K562 (cell line): ENCODE measurements around the gene C19orf47.

ENCODE experiments used
- KLF16 ChIP-seq: IDR thresholded peaks from 2 replicates; pipeline ENCODE4 v1.6.1; 2016; ENCODE audit warnings: antibody characterized with exemption
- POLR2AphosphoS5 ChIP-seq: IDR thresholded peaks from 2 replicates; pipeline ENCODE4 v1.6.1; 2011; ENCODE audit warnings: mild to moderate bottlenecking, low read depth, low read length, moderate library complexity; ENCODE audit not compliant: control insufficient read depth, insufficient read depth
- SMARCA5 ChIP-seq: fragments of 450-650 bp; IDR thresholded peaks from 2 replicates; pipeline ENCODE4 v1.6.1; 2016
- TCFL5 ChIP-seq: fragments of 250-450 bp; sonication (Bioruptor Pico); conservative IDR thresholded peaks from 2 replicates; pipeline ENCODE4 v1.6.1; 2021; ENCODE audit warnings: mild to moderate bottlenecking, moderate library complexity, matching md5 sums
- YY1 ChIP-seq, 3 experiments: IDR thresholded peaks; 2 replicates each; pipeline ENCODE4 v1.6.1; 2011; ENCODE audit warnings: low read length in 2 of 3, mild to moderate bottlenecking in 2 of 3, moderate library complexity in 2 of 3, borderline replicate concordance in 1 of 3, control low read depth in 1 of 3, low read depth in 1 of 3; ENCODE audit not compliant: insufficient read depth in 3 of 3, insufficient replicate concordance in 2 of 3, control insufficient read depth in 1 of 3, insufficient read length in 1 of 3; ENCODE audit errors: extremely low read depth in 1 of 3
- ZNF124 ChIP-seq: sonication (generic); formaldehyde crosslinking; IDR thresholded peaks from 2 replicates; pipeline ENCODE4 v1.8.1; 2022; ENCODE audit warnings: missing genetic modification reagents
- TF ChIP-seq, protein P1 (sequence below), 3 experiments: IDR thresholded peaks in 2 of 3; conservative IDR thresholded peaks in 1 of 3; 2 replicates each; pipeline ENCODE4 v1.5.1; 2011 to 2012; ENCODE audit warnings: low read length in 3 of 3, mild to moderate bottlenecking in 3 of 3, control low read depth in 2 of 3, improper control_type of control experiment in 1 of 3, inconsistent platforms in 1 of 3, low read depth in 1 of 3, mixed read lengths in 1 of 3, moderate library complexity in 1 of 3; ENCODE audit not compliant: insufficient read depth in 2 of 3
- TF ChIP-seq, protein P2 (sequence below): sonication (generic); formaldehyde crosslinking; IDR thresholded peaks from 2 replicates; pipeline ENCODE4 v1.8.1; 2023; ENCODE audit warnings: mild to moderate bottlenecking, missing genetic modification reagents
- TF ChIP-seq, protein P3 (sequence below): fragments of 250-450 bp; sonication (Bioruptor Pico); IDR thresholded peaks from 2 replicates; pipeline ENCODE4 v1.8.0; 2022; ENCODE audit warnings: moderate library complexity, mild to moderate bottlenecking, inconsistent platforms
- TF ChIP-seq, protein P4 (sequence below): sonication (generic); formaldehyde crosslinking; IDR thresholded peaks from 2 replicates; pipeline ENCODE4 v1.4.0; 2020; ENCODE audit warnings: mild to moderate bottlenecking, missing genetic modification reagents
- TF ChIP-seq, protein P5 (sequence below): fragments of 250-450 bp; sonication (Bioruptor Pico); IDR thresholded peaks from 2 replicates; pipeline ENCODE4 v1.5.0; 2021; ENCODE audit warnings: mild to moderate bottlenecking, moderate library complexity

DNA sequence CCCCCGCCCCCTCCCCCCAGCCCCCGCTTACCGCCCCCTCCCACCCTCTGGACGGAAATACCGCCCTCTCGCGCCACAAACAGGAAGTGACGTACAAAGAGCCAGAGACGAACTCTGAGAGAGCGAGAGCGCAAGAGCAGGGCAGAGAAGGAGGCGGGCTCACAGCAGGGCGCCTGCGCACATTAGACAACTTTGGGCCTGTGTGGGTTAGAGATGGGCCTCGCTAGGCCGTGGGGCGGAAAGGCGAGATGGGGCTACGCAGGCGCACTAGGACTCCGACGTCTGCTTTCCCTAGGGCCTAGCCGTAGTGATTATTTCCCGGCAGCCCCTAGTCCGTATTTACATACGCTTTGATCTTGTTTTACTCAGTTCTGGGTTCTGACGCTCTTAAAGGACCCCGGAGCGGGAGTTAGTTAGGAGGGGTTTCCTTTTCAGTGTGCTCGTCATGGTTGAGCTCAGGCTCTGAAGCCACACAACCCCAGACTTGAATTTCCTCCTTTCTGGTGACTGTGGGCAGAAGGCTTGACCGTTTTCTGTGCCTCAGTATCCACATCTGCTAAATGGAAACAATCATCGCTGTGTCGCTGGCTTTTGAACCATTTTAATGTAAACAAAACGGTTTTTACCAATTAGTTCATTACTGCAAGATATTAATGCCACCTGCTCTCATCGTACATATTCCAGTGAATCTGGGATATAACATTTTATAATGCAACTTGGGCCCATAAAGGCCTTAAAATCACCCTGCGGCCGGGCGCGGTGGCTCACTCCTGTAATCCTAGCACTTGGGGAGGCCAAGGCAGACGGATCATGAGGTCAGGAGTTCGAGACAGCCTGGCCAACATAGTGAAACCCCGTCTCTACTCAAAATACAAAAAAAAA is 62.6 kb downstream of the C19orf47 start:
- TF ChIP-seq TCFL5 (CRISPR knock-in tag): no peak
- TF ChIP-seq, protein P1, sequence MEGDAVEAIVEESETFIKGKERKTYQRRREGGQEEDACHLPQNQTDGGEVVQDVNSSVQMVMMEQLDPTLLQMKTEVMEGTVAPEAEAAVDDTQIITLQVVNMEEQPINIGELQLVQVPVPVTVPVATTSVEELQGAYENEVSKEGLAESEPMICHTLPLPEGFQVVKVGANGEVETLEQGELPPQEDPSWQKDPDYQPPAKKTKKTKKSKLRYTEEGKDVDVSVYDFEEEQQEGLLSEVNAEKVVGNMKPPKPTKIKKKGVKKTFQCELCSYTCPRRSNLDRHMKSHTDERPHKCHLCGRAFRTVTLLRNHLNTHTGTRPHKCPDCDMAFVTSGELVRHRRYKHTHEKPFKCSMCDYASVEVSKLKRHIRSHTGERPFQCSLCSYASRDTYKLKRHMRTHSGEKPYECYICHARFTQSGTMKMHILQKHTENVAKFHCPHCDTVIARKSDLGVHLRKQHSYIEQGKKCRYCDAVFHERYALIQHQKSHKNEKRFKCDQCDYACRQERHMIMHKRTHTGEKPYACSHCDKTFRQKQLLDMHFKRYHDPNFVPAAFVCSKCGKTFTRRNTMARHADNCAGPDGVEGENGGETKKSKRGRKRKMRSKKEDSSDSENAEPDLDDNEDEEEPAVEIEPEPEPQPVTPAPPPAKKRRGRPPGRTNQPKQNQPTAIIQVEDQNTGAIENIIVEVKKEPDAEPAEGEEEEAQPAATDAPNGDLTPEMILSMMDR (IDR thresholded peaks at IDR 0.05 in 2 of 3, conservative IDR thresholded peaks at IDR 0.05 in 1 of 3; ENCODE audit: insufficient read depth in 2 of 3, low read depth in 1 of 3, low read length in 3 of 3): no peak
- TF ChIP-seq, protein P2, sequence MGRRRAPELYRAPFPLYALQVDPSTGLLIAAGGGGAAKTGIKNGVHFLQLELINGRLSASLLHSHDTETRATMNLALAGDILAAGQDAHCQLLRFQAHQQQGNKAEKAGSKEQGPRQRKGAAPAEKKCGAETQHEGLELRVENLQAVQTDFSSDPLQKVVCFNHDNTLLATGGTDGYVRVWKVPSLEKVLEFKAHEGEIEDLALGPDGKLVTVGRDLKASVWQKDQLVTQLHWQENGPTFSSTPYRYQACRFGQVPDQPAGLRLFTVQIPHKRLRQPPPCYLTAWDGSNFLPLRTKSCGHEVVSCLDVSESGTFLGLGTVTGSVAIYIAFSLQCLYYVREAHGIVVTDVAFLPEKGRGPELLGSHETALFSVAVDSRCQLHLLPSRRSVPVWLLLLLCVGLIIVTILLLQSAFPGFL: 0 out of 2 replicates have a peak, but pooled peaks have one; percentile 76
- TF ChIP-seq, protein P3, sequence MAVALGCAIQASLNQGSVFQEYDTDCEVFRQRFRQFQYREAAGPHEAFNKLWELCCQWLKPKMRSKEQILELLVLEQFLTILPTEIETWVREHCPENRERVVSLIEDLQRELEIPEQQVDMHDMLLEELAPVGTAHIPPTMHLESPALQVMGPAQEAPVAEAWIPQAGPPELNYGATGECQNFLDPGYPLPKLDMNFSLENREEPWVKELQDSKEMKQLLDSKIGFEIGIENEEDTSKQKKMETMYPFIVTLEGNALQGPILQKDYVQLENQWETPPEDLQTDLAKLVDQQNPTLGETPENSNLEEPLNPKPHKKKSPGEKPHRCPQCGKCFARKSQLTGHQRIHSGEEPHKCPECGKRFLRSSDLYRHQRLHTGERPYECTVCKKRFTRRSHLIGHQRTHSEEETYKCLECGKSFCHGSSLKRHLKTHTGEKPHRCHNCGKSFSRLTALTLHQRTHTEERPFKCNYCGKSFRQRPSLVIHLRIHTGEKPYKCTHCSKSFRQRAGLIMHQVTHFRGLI: no peak
- no peak for TF ChIP-seq ZNF124 (CRISPR knock-in tag)
- TF ChIP-seq, protein P4, sequence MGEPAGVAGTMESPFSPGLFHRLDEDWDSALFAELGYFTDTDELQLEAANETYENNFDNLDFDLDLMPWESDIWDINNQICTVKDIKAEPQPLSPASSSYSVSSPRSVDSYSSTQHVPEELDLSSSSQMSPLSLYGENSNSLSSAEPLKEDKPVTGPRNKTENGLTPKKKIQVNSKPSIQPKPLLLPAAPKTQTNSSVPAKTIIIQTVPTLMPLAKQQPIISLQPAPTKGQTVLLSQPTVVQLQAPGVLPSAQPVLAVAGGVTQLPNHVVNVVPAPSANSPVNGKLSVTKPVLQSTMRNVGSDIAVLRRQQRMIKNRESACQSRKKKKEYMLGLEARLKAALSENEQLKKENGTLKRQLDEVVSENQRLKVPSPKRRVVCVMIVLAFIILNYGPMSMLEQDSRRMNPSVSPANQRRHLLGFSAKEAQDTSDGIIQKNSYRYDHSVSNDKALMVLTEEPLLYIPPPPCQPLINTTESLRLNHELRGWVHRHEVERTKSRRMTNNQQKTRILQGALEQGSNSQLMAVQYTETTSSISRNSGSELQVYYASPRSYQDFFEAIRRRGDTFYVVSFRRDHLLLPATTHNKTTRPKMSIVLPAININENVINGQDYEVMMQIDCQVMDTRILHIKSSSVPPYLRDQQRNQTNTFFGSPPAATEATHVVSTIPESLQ: 0 out of 2 replicates have a peak, but pooled peaks have one; percentile 43
- TF ChIP-seq SMARCA5: peak; percentile 92
- TF ChIP-seq POLR2AphosphoS5: peak; percentile 34; the same call in 1 of the 2 replicates
- TF ChIP-seq, protein P5, sequence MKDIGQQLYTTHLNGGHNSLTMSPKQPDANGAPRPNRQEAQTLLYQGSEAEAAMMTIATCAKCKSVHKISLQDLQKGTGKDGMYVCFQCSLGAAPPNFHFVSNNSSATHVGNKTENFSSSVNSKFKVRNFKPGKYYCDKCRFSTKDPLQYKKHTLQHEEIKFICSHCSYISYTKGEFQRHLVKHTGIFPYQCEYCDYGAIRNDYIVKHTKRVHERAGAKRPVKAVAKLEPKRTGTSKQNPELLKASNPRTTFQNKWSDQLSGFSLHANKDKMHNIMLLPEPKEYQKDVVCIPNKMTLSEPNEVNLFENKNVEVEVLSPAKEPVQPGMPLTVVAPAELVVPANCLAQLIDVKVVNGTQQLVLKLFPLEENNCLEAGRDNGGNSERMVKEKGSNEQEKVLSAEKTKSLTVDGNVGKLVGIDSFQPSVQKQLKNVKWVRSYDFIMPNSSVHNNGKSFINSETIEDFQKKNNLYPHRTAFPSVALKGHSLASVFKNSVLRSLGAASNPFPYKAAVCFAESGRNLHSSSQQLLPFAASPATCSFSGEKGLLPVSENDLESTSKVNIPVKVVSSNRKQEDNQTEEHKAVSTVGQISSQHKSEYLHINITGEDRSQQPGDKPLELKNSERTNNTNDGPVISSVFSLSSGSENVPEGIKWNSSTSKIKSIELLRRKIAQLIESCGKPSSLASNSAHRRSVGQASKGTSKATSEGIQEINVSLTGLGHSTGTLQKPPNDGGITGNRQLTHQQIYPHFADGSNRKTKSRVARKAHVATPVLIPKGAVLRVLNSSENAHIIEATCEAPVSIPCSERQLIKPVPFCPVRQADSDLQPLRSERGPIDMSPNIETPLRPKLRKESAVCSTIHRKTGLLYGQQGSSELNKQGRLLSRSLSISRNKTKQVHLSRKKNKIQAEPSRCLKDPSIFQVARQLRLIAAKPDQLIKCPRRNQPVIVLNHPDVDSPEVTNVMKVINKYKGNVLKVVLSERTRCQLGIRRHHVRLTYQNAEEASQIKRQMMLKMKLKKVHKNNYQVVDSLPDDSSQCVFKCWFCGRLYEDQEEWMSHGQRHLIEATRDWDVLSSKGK (CRISPR knock-in tag): no peak
- no peak for TF ChIP-seq YY1 (IDR thresholded peaks at IDR 0.05; ENCODE audit: borderline replicate concordance in 1 of 3, control insufficient read depth in 1 of 3, extremely low read depth in 1 of 3, insufficient read depth in 3 of 3, insufficient read length in 1 of 3, insufficient replicate concordance in 2 of 3, low read depth in 1 of 3, low read length in 2 of 3)
- no peak for TF ChIP-seq KLF16
